Ammon's horn (tissue), 1 donor: ENCODE data around the gene UNC119.

ENCODE experiments used
- DNase-seq: peaks from one replicate; pipeline ENCODE4 v3.0.0-alpha.2; 2016; ENCODE audit warnings: low spot score

Gene UNC119

GRCh38 chr17:28498652-28499363 lies 53.6 kb downstream of the UNC119 start:
- DNase-seq, result no peak

- no peak for DNase-seq
Observed at GRCh38 chr17:28497931-28498330, 54.5 kb downstream of the UNC119 start.
